Prostate gland (tissue), 2 donors: ENCODE data around the gene PDE10A.

Experiments
- POLR2A ChIP-seq: fragments of 450-650 bp; IDR thresholded peaks from one replicate; pipeline ENCODE4 v1.6.1; 2016; ENCODE audit warnings: antibody characterized with exemption, mild to moderate bottlenecking
- POLR2AphosphoS5 ChIP-seq: sonication (generic); formaldehyde crosslinking; IDR thresholded peaks from one replicate; pipeline ENCODE4 v1.6.1; 2017; ENCODE audit warnings: antibody characterized with exemption
- TF ChIP-seq, protein P1 (sequence below), 4 experiments: fragments of 200-600 bp in 2 of 4; fragments of 450-650 bp in 2 of 4; sonication (generic) in 2 of 4; IDR thresholded peaks; 1 replicate in 3 of 4; 2 replicates in 1 of 4; pipeline ENCODE4 v1.5.1; 2016 to 2019; ENCODE audit warnings: antibody characterized with exemption in 4 of 4, mild to moderate bottlenecking in 2 of 4, moderate library complexity in 2 of 4

DNA sequence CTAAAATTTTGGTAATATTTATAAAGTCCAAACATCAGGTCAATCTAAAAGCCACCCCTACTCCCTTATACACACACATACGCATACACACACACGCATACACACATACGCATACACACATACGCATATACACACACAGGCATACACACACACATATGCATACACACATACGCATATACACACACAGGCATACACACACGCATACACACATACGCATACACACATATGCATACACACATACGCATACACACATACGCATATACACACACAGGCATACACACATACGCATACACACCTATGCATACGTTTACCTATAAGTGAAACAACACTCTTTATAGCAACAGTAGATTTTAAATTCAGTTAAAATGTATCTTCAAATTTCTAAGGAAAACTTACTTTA, 240.8 kb downstream of the PDE10A start:
- TF ChIP-seq, protein P1, sequence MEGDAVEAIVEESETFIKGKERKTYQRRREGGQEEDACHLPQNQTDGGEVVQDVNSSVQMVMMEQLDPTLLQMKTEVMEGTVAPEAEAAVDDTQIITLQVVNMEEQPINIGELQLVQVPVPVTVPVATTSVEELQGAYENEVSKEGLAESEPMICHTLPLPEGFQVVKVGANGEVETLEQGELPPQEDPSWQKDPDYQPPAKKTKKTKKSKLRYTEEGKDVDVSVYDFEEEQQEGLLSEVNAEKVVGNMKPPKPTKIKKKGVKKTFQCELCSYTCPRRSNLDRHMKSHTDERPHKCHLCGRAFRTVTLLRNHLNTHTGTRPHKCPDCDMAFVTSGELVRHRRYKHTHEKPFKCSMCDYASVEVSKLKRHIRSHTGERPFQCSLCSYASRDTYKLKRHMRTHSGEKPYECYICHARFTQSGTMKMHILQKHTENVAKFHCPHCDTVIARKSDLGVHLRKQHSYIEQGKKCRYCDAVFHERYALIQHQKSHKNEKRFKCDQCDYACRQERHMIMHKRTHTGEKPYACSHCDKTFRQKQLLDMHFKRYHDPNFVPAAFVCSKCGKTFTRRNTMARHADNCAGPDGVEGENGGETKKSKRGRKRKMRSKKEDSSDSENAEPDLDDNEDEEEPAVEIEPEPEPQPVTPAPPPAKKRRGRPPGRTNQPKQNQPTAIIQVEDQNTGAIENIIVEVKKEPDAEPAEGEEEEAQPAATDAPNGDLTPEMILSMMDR (IDR thresholded peaks at IDR 0.05), result no peak
- TF ChIP-seq POLR2A (no peak), POLR2AphosphoS5 (no peak)
